Measurements from ENCODE around the gene SPEG.

- TF ChIP-seq YY1 (IDR thresholded peaks at IDR 0.05; ENCODE audit: insufficient read depth, insufficient read length): no peak
- TF ChIP-seq ZNF274 (IDR thresholded peaks at IDR 0.05; ENCODE audit: low read depth, low read length): no peak
- no peak for TF ChIP-seq SUZ12 (IDR thresholded peaks at IDR 0.05; ENCODE audit: extremely low read depth, insufficient read depth, insufficient read length)
These were observed 1.8 kb downstream of the SPEG start for GRCh38 chr2:219436491-219436890.
